Measurements from ENCODE around the gene MT2A.

The MT2A gene

DNA sequence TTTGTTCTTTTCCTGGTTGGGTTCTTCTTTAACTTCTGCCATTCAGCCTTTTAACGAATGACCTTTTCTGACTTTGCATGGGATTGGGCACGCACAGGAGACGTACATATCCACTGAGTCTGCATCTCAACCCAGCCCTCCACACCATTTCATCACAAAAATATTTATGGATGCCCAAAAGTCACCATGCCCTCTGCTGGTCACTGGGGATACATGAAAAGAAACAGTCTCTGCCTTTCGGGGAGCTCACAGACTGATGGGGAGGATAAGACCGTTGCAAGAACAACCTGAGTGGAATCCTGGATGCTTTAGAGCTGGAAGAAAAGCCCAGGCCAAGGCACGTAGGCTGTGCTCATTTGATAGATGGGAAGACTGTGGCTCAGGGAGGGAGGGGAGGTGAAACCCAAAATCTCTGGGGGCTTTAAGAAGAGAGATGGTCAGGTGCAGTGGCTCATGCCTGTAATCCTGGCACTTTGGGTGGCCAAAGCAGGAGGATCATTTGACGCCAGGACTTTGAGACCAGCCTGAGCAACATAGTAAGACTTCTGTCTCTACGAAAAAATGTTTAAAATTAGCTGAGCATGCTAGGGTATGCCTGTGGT lies 7.9 kb upstream of the MT2A start:
- DNase-seq (ENCODE audit: low spot score): peak; percentile 59

DNA sequence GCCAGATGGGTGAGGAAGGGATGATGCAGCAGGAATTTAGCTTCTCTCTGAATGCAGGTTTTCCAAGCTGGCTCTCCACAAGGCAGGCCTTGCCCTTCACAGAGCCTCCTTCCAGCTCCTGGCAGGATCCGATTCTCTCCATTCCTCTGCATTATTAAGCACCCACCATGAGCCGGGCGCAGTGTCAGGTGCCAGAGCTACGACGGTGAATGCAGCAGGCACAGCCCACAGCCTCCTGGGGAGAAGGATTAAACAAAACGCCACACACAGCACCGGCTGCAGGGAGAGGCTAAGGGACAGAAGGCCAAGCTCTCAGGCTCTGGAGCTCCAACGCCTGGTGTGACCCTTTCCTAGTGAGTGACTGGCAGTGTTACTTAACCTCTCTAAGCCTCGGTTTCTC lies 7.1 kb upstream of the MT2A start:
- DNase-seq (ENCODE audit: low spot score): no peak

- DNase-seq (ENCODE audit: low spot score): peak; percentile 54
Observed at GRCh38 chr16:56603589-56603988, 4.8 kb upstream of the MT2A start.

DNA sequence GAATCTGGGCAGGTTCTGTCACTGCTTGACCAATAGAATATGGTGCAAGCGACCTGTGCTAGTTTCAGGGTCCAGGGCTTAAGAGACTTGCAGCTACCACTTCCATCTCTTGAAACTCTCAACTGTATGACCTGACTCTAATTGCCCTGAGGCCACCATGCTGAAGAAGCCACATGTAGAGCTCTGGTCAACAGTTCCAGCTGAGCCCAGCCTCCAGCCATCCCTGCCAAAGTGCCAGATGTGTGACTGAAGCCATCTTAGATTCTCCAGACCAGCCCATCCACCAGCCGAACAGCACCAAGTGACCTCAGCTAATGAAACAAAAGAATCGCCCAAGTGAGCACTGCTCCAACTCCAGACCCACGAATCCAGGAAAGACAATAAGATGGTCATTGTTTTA lies 3.4 kb upstream of the MT2A start:
- DNase-seq (ENCODE audit: low spot score): no peak

- DNase-seq (ENCODE audit: low spot score): no peak
Observed at GRCh38 chr16:56605475-56605874, 2.9 kb upstream of the MT2A start.

GRCh38 chr16:56606071-56606475 lies 2.3 kb upstream of the MT2A start:
- DNase-seq (ENCODE audit: low spot score): no peak

DNA sequence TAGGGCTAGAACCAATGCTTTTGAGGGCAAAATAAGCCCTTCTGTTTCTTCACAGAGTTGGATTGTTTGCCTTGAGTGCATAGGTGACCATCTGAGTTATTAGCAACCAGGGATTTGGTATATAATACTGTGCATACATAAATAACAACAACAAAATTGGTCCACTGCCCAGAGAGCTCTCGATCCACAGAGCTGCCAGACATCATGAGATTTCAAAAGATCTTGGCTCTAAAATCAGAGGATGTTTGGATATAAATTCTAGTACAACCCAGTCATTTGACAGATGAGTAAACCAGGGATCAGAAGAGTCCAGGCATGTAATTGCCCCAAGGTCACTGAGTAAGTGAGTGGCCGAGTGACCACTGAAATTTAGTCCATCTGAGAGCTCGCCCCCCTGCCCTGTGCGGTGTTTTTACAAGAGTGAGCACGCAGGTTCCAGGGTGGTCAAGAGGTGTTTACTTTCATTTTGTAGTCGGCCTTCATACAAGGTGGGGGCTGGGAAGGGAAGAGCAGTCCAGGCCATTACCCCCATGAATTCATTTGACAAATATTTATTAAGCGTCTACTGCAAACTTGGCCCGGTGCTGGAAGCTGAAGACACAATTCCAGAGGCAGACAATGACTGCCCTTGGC lies 1.8 kb upstream of the MT2A start:
- no peak for DNase-seq (ENCODE audit: low spot score)

GRCh38 chr16:56607109-56607618 lies 1.2 kb upstream of the MT2A start:
- peak; percentile 33 for DNase-seq (ENCODE audit: low spot score)

DNA sequence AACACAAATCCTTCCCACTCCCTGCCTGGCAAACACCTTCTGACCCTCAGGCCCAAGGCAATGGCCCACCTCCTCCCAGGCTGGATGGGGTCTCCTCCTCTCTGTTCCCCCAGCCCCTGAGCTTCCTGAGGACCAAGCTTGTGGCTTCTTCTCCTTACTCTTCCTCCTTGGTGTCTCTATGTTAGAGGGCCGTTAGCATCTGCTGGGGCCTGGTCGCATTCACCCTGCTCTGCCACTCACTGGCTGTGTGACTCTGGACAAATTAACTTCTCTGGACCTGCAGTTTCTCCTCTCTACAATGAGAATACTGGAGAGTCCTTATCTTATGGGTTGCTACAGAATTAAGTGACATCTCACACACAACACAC lies 725 bp upstream of the MT2A start:
- no peak for DNase-seq (ENCODE audit: low spot score)

DNA sequence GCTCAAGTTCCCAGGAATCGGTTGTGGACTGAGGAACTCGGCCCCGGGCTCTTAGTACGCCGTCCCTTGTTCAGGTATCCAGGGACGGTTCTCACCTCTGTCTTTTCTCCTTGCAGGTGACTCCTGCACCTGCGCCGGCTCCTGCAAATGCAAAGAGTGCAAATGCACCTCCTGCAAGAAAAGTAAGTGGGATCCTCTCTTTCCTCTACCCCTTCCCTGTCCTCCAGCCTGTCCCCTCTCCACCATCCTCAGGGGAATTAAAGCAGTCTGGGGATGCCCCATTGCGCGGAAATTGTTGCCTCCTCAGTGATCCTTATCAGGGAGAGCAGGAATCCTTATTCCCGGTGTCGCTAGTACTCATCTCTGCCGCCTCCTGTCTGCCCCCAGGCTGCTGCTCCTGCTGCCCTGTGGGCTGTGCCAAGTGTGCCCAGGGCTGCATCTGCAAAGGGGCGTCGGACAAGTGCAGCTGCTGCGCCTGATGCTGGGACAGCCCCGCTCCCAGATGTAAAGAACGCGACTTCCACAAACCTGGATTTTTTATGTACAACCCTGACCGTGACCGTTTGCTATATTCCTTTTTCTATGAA lies 585 bp downstream of the MT2A start:
- DNase-seq (ENCODE audit: low spot score): no peak

GRCh38 chr16:56609463-56609921 lies 1.1 kb downstream of the MT2A start:
- DNase-seq (ENCODE audit: low spot score): no peak

DNA sequence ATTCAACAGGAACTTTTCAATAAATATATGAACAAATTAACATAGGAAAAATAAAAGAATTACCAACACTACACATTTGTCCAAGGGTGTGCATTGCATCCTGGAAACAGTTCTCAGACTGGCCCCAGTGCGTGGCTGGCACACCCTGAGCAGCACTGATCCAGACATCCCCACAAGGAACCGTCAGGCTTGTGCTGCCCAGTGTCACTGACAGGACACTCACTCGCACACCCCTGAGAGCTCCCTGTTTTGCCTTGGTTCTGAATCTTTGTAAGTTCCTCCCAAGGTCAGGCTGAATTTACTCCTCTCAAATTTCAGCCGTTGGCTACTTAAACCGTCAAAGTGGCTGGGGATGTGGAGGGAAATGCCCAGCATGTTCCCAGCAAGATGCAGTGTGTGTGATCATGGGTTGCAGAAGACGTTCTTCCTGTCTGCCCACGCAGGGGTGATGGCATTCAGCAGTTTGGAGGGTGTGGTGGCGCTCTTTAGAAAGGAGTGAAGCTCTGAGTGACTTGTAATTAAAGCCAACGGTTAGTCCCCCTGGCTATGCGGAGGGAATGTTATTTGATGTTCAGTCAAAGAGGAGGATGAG lies 1.7 kb downstream of the MT2A start:
- no peak for DNase-seq (ENCODE audit: low spot score)

- DNase-seq (ENCODE audit: low spot score): no peak
Observed at GRCh38 chr16:56610609-56611111, 2.3 kb downstream of the MT2A start.

GRCh38 chr16:56611281-56611833 lies 3.0 kb downstream of the MT2A start:
- DNase-seq (ENCODE audit: low spot score): no peak

DNA sequence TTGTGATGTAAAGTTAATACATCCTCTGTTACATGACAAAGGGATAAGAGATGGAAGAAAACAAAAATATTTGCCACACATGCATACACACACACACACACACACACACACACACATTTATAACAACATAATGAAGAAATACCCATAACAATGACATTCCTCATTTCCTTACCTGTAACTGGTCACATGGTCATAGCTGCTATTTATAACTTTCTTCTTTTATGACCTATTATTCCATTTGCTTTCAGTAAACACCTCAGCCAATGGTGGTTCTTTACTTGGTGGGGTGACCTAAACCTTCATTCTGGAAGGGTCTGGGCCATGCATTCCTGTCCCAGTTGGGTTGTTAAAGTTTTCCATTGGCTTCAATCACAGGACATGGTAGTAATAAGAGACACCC lies 5.3 kb downstream of the MT2A start:
- DNase-seq (ENCODE audit: low spot score): no peak

GRCh38 chr16:56614549-56614991 lies 6.2 kb downstream of the MT2A start:
- DNase-seq (ENCODE audit: low spot score): no peak

DNA sequence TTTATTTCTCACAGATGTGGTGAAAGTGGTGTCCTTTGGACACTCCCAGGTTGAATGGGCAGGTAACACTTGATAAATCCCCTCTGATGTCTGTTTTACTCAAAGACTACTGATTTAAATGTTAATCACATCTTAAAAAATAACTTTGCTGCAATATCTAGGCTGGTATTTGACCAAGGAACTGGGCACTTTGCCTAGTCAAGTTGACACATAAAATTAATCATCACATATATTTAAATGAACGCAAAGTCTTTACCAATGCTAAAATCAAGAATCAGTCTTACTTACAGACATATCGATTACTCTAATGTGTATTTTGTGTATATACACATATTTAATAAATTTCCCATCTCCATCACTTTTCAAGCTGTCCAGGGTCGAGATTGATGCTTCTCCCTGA lies 7.0 kb downstream of the MT2A start:
- no peak for DNase-seq (ENCODE audit: low spot score)

GRCh38 chr16:56616608-56617211 lies 8.3 kb downstream of the MT2A start:
- no peak for DNase-seq (ENCODE audit: low spot score)

DNA sequence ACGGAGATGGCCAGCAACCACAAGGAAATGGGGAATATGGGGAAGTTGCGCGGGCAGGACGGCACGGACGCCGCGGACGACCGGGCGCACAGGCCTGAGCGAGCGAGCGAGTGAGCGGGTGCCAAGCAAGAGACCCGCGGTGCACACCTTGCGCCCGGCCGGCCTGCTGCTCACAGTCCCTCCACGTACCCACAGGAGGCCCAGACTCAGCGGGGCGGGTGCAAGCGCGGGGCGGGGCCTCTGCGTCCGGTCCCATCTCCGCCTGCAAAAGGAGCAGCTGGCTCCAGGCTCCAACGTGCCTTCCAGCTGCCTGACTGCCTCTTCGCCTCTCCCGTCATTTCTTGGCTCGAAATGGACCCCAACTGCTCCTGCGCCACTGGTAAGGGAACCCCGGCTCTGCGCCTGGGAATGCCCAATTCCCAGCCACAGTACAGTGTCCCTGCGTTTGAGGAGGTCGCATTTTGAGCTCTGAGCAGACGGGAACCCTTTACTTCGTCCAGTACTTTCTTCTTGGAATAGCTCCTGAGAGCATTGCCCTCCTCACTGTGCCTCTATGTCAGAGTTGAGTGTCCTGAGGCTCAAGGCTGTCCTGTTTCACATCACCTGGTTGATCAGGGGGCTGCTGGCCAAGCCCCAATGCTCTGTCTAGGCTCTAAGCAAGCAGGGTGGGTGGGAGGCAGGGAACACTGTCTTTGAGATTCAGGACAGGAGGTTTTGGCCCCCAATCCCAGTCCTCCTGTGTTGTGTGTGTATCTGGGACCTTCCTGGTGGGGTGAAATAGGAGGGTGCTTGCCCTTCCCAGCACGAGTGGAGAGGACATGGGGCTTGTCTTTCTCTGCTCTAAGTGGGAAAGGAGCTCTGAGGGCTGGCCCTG lies 9.1 kb downstream of the MT2A start:
- no peak for DNase-seq (ENCODE audit: low spot score)

DNA sequence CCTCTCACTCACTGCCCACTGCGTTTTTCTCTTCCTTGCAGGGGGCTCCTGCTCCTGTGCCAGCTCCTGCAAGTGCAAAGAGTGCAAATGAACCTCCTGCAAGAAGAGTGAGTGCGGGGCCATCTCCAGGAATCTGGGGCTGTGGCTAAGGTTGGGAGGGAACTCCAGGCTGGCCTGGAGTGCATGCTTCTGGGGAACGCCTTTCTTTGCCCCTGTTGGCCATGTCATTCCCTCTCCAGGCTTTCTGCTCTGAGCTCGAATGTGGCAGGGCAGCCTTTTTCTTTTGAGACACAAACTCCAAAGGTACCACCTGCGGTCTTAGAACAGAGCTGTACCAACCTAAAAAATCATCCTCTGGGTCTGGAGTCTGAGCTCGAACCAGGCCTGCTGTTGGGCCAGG lies 9.8 kb downstream of the MT2A start:
- no peak for DNase-seq (ENCODE audit: low spot score)

GRCh38 chr16:56620339-56620897 lies 12.0 kb downstream of the MT2A start:
- no peak for DNase-seq (ENCODE audit: low spot score)
